Measurements from ENCODE around the gene HIVEP3.

The HIVEP3 gene

DNA sequence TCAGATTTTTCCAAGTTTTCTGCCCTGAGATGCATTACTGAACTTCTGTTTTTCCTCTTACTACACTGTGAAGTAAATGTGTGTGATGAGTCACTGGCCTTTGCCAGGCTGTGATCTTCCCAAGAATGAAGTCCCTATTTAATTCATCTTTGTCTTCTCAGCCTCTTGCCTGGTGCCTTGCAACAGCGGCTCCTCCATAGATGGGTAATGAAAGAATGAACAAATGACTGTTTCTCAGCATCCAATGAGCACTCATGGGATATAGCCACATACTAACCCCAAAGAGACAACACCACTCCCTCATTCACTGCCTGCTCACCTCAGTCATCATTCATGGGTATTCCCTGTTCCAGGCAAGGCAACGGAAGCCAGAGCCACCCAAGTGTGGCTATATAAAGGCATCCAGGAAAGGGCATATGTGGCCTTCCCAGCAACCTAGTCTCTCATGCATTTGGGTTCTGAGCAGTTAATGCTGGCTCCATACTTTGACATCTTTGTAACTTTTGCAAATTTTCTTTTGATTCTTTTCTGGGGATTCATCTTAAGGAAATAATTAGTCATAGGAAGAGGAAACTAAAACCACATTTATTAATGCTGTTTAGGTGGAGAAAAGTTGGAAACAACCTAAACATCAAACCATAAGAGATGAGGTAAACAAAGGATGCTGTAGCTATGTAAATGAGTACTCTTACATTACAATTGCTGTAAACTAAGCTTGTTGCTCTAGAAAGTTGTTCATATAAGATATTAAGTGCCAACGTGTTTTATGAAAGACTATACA, 71.9 kb downstream of the HIVEP3 start:
- H3K4me3 ChIP-seq (ENCODE audit: low read length), result no peak overlapping the region
- peak; percentile 49 for DNase-seq (ENCODE audit: low read depth)
- TF ChIP-seq, protein P1, sequence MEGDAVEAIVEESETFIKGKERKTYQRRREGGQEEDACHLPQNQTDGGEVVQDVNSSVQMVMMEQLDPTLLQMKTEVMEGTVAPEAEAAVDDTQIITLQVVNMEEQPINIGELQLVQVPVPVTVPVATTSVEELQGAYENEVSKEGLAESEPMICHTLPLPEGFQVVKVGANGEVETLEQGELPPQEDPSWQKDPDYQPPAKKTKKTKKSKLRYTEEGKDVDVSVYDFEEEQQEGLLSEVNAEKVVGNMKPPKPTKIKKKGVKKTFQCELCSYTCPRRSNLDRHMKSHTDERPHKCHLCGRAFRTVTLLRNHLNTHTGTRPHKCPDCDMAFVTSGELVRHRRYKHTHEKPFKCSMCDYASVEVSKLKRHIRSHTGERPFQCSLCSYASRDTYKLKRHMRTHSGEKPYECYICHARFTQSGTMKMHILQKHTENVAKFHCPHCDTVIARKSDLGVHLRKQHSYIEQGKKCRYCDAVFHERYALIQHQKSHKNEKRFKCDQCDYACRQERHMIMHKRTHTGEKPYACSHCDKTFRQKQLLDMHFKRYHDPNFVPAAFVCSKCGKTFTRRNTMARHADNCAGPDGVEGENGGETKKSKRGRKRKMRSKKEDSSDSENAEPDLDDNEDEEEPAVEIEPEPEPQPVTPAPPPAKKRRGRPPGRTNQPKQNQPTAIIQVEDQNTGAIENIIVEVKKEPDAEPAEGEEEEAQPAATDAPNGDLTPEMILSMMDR (IDR thresholded peaks at IDR 0.05; ENCODE audit: insufficient read depth, low read depth, low read length, missing control alignments), result no peak

DNA sequence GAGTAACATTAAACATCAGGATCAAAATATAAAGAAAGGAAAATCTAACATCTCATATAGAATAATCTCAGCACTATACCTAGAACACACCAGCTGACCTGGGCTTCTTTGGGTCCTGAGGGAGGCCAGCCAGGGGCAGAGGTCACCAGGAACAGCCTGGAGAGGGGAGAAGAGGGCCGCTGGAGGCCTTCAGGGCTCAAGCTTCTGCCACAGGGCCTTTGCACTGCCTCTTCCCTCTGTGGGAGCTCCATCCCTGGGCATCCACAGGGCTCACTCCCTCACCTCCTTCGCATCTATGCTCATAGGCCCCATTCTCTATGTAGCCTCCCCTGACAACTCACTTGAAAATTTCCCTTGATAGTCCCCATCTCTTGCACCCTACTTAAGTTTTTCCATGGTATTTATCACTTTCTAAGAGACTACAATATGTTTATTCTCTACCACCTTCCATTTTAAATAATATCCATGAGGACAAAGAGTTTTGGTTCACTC, 73.9 kb downstream of the HIVEP3 start:
- TF ChIP-seq, protein P1 (IDR thresholded peaks at IDR 0.05; ENCODE audit: insufficient read depth, low read depth, low read length, missing control alignments), result no peak
- H3K4me3 ChIP-seq (ENCODE audit: low read length), result no peak overlapping the region
- no peak for DNase-seq (ENCODE audit: low read depth)

DNA sequence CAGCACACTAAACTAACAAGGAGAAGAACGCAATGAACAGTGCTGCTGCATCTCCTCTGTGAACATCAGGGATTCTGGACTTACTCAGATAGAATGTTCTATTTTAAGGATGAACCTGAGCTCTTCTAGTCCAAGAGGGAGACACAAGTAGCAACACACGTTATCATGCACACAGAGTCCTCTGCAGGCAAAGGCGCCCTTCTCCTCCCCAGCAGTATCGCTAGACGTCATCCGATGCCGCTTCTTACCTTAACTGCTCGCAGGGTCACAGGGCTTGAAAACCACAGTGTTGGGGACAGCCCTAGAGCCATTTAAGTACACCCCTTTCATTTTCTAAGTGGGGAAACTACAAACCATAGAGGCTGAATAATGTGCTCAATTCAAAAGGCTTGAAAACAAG, 74.5 kb downstream of the HIVEP3 start:
- H3K4me3 ChIP-seq (ENCODE audit: low read length), result no peak overlapping the region
- DNase-seq (ENCODE audit: low read depth), result no peak
- TF ChIP-seq, protein P1 (IDR thresholded peaks at IDR 0.05; ENCODE audit: insufficient read depth, low read depth, low read length, missing control alignments), result no peak

DNA sequence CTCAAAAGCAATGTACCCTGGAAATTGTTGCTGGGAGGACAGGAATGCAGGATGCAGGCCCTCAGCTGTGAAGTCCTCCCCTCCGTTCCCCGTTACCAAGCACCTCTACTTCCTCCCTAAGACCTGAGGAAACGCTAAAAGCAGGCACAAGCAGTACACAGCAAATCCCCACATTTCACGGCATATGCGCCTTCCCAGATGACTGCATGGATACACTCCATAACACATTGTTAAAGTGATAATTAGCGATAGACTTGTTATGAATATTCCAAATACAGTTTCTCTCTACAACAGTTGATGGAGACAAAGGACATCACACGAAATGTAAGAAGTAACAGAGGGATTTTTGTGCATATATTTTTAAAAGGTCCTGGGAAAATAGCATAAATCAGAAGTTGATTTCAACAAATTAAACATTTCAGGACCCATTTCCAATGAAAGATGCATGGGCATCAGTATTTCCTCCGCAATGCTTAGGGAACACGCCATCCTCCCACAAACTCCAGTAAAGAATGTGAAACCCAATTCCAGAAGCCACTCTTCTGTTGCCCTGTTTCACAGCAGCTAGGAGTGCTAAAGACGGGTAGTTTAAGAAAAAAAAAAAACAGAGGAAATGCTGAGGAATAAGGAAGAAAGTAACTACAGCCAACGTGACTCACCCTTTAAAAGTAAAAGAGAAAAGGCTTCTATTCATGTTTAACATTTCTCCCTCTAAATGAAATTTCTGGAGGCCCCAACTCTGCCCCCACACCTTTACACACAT, 75.5 kb downstream of the HIVEP3 start:
- TF ChIP-seq, protein P1 (IDR thresholded peaks at IDR 0.05; ENCODE audit: insufficient read depth, low read depth, low read length, missing control alignments), result no peak
- no peak overlapping the region for H3K4me3 ChIP-seq (ENCODE audit: low read length)
- peak; percentile 13 for DNase-seq (ENCODE audit: low read depth)

DNA sequence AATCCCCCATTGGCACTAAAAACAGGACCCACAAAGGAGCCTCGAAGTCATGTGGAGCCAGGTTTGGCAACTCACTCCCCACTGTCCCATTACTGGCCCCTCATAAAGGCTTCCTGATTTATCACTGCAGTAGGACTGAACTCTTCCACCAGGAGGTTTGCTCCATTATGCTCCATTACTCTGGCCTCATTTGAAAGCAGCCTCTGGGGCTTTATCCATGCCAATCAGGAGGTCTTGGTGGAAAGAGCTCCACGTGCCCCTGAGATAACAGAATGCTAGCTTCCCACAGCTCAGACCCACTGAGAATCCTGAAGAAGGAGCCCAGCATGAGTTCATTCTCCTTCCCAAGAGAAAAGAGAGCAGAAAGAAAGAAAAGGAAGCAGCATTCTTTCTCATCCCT, 76.4 kb downstream of the HIVEP3 start:
- TF ChIP-seq, protein P1 (IDR thresholded peaks at IDR 0.05; ENCODE audit: insufficient read depth, low read depth, low read length, missing control alignments), result no peak
- H3K4me3 ChIP-seq (ENCODE audit: low read length), result no peak overlapping the region
- no peak for DNase-seq (ENCODE audit: low read depth)

DNA sequence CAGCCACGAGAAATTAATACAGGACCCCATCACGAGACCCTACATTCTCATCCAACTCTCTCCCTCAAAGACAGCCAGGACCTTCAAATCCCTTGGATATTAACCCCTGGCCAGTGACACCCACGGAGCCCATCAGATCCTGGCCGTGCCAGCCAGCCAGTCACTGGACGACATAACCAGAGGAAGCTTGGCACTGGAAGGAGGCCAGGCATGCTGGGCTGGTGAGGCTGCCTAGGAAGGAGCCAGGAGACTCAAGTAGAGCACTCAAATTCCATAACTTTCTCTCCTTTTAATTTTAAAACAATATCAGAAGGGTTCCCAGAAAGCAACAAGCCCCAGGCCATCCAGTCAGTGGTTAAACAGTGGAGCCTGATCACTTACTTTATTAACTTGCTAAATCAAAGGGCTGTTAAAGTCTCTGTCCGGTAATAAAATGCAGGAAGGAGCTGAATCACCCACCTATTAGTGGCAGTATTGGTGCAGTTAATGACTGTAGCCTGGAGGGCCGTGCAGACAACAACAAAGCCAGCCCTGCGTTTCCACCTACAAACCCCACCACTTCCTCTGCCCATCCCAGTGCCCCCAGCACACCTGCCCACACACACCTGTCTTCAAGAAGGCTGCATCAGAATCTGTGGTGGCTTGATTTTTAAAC, 78.0 kb downstream of the HIVEP3 start:
- DNase-seq (ENCODE audit: low read depth), result peak; percentile 20
- H3K4me3 ChIP-seq (ENCODE audit: low read length), result no peak overlapping the region
- TF ChIP-seq, protein P1 (IDR thresholded peaks at IDR 0.05; ENCODE audit: insufficient read depth, low read depth, low read length, missing control alignments), result no peak

All from epithelial cell of esophagus (primary cell).